ENCODE results near the gene NECAB3. TPM values are rescaled to one million over a fixed set of nuclear protein-coding genes. Genes with fewer than 3 reads are reported as not detected.

The NECAB3 gene
- total and polyA plus RNA-seq, 2 of the 13 experiments (the other 11 are each of a cell fraction or from before 2014, with no cell fraction given), result 61.5 to 65.5 TPM

- peak; percentile 64 for TF ChIP-seq ATF2 (CRISPR knock-in tag; IDR thresholded peaks at IDR 0.05)
- TF ChIP-seq ERF (CRISPR knock-in tag; IDR thresholded peaks at IDR 0.05), result peak; percentile 94
- TF ChIP-seq MEIS1 (CRISPR knock-in tag; IDR thresholded peaks at IDR 0.05; ENCODE audit: borderline replicate concordance), result no peak; the same call in 1 of the 2 replicates
- no peak for TF ChIP-seq FOXK2 (IDR thresholded peaks at IDR 0.05)
- peak; percentile 15; the same call in 1 of the 2 replicates for TF ChIP-seq DNMT3B (CRISPR knock-in tag; conservative IDR thresholded peaks at IDR 0.05)
- no peak for TF ChIP-seq ZNF7 (CRISPR knock-in tag; IDR thresholded peaks at IDR 0.05)
- peak; percentile 89 for TF ChIP-seq PHF21A (CRISPR knock-in tag; IDR thresholded peaks at IDR 0.05)
- TF ChIP-seq NFRKB (IDR thresholded peaks at IDR 0.05), result no peak
- peak; percentile 51; the same call in 1 of the 2 replicates for TF ChIP-seq ZSCAN9 (CRISPR knock-in tag; IDR thresholded peaks at IDR 0.05; ENCODE audit: borderline replicate concordance)
- TF ChIP-seq MTERF4 (CRISPR knock-in tag; IDR thresholded peaks at IDR 0.05), result peak; percentile 50
- no peak for TF ChIP-seq ZNF841 (CRISPR knock-in tag; IDR thresholded peaks at IDR 0.05; ENCODE audit: borderline replicate concordance)
- TF ChIP-seq GATA4 (IDR thresholded peaks at IDR 0.05; ENCODE audit: borderline replicate concordance, low read depth), result peak; percentile 78; the same call in 1 of the 2 replicates
- peak; percentile 49; the same call in 1 of the 2 replicates for TF ChIP-seq THAP9 (CRISPR knock-in tag; IDR thresholded peaks at IDR 0.05; ENCODE audit: borderline replicate concordance)
- TF ChIP-seq ZMYM2 (CRISPR knock-in tag; IDR thresholded peaks at IDR 0.05), result peak; percentile 37; the same call in 1 of the 2 replicates
- TF ChIP-seq ZFP36L1 (CRISPR knock-in tag; IDR thresholded peaks at IDR 0.05), result peak; percentile 96
- TF ChIP-seq DDIT3 (CRISPR knock-in tag; IDR thresholded peaks at IDR 0.05), result peak; percentile 21; the same call in 1 of the 2 replicates
- peak; percentile 93; the same call in 1 of the 2 replicates for TF ChIP-seq MTF2 (CRISPR knock-in tag; IDR thresholded peaks at IDR 0.05; ENCODE audit: borderline replicate concordance)
- TF ChIP-seq RAD21 (CRISPR knock-in tag; IDR thresholded peaks at IDR 0.05), result peak; percentile 74
- no peak for TF ChIP-seq ATRX (CRISPR knock-in tag; IDR thresholded peaks at IDR 0.05; ENCODE audit: borderline replicate concordance)
- TF ChIP-seq ZEB1 (IDR thresholded peaks at IDR 0.05; ENCODE audit: insufficient replicate concordance, low read depth), result no peak
- peak; percentile 85; the same call in 1 of the 2 replicates for TF ChIP-seq MXD1 (CRISPR knock-in tag; IDR thresholded peaks at IDR 0.05)
- no peak for TF ChIP-seq SMARCC2 (IDR thresholded peaks at IDR 0.05)
- peak; percentile 93 for TF ChIP-seq SP5 (CRISPR knock-in tag; IDR thresholded peaks at IDR 0.05; ENCODE audit: borderline replicate concordance, low read depth)
- TF ChIP-seq ZFP36L2 (CRISPR knock-in tag; IDR thresholded peaks at IDR 0.05), result 0 out of 2 replicates have a peak, but pooled peaks have one; percentile 6
Observed at GRCh38 chr20:33663161-33664084, 10.8 kb downstream of the NECAB3 start (continued).
